Ammon's horn (tissue), 1 donor: ENCODE results near the gene AMIGO3.
"Not testable (repeated sequence)": the region's sequence is repeated elsewhere in the genome, so short reads cannot be mapped to it uniquely, and the experiment has no call there.

Experiments used
- DNase-seq: peaks from one replicate; pipeline ENCODE4 v3.0.0-alpha.2; 2016; ENCODE audit warnings: low spot score

The AMIGO3 gene

GRCh38 chr3:49712166-49712565 lies 7.3 kb downstream of the AMIGO3 start:
- no peak for DNase-seq

GRCh38 chr3:49711489-49711888 lies 8.0 kb downstream of the AMIGO3 start:
- no peak for DNase-seq

- no peak for DNase-seq
Measured at GRCh38 chr3:49709852-49710251, 9.6 kb downstream of the AMIGO3 start.

- peak; percentile 66 for DNase-seq
Measured at GRCh38 chr3:49707113-49707480, 12.4 kb downstream of the AMIGO3 start.

GRCh38 chr3:49706456-49707112 lies 12.9 kb downstream of the AMIGO3 start:
- no peak for DNase-seq

DNA sequence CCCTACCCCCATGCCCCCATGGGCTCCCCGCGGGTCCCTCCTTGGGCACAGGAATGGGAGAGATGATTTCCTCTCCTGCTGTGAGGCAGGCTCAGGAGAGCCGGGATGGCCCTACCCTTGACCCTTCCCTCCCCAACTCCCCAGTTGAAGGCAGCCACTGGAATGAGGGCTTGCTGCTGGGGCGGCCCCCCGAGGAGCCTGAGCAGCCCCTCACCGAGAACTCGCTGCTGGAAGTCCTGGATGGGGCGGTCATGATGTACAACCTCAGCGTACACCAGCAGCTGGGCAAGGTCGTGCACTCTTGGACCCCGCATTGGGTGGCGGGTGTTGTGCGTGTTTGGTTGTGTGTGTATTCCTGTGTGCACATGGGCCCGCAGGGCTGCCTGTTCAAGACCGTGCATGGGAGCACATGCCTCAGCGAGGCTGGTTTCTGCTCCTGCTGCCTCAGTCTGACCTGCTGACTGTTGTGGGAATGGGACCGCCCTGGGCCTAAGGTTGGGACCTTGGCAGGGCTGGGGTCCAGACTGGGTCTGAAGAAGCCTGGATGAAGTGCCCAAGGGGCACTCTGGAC lies 14.0 kb downstream of the AMIGO3 start:
- DNase-seq: no peak

GRCh38 chr3:49704629-49705028 lies 14.9 kb downstream of the AMIGO3 start:
- DNase-seq: no peak

DNA sequence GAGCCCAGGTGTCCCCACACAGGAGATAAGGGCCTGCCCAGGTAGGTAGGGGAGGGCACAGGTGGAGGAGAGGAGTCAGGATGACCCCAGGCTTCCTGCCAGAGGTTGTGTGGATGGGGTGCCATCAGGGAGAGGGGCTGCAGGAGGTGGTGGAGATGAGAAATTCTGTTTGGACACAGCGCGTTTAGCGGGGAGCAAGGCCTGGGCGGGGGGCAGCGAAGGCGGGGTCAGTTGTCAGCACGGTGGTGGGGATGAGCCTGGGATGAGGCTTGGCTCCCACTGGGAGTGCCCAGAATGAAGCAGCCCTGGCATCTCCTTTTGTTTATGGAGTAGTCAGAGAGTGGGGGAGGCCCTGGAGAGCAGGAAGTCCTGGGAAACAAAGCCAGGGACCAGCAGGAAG lies 15.5 kb downstream of the AMIGO3 start:
- DNase-seq: no peak

- DNase-seq: peak; percentile 72
Measured at GRCh38 chr3:49703443-49703927, 16.0 kb downstream of the AMIGO3 start.

DNA sequence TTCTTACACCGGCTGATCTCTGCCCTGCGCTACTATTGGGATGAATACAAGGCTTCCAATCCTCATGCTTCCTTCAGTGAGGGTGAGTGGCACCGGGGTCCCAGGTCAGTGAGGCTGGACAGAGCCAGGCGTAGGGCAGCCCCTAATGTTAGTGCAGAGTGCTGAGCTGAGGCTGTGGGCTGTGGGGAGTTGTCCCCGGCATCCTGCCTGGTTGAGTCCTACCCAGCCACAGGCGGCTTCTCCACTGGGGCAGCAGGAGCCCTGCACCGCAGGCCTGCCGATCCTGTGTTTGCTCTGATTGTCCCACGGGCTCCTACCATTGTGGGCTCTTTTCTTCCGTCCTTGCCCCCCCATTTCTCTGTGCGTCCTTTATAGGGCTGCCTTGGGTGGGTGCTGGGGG lies 16.8 kb downstream of the AMIGO3 start:
- DNase-seq: no peak

DNA sequence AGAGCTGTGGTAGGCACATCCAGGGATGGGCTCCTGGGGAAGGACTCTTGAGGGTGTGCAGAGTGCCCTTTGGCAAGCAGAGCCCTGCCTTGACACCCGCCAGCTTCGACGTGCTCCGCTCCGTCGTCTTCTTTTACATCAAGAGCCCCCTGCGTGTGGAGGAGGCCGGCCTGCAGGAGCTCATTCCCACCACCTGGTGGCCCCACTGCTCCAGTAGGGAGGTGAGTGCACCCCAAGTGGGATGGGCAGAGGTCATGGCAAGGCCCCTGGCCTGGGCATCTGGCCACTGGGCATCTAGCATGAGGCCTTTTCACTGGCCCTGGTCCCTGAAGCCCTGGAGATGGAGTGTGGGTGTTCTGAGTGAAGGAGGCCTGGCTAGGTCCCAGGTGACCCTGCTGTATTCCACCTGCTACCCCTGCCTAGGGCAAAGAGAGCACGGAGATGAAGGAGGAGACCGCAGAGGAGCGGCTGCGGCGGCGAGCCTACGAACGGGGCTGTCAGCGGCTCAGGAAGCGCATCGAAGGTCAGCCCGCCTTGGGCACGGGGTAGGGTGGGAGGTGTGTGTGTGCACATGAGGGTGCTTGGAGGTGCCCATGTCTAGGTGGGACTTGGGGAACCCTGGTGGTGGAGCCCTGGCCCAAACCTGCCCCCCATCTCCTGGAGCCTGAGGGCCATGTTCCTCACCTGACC lies 18.0 kb downstream of the AMIGO3 start:
- DNase-seq: no peak

DNA sequence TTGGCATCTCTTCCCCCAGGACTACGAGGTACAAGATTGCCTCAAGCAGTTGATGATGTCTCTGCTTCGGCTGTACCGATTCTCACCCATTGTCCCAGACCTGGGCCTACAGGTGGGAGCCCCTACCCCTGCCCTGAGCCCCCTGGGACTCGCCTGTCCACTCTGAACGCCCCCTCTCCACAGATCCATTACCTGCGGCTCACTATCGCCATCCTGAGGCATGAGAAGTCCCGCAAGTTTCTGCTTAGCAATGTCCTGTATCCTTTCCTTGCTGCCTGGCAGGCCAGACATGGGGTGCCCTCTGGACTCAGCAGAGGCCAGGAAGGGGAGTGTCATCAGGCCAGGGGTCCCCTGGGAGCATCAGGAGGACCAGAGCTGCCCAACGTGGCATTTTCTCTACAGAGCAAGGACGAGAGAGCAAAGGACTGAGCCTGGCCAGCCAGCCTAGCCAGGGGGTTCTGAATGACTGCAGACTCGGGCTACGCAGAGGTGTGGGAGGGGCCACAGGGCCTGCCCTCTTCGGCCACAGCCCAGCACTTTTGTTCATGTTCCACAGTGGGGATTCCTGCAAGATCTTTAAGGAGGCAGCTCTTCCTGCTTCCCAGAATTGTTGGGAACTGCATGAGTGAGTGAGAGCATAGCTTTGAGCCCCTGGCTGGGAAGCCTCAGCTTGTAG lies 18.9 kb downstream of the AMIGO3 start:
- no peak for DNase-seq

DNA sequence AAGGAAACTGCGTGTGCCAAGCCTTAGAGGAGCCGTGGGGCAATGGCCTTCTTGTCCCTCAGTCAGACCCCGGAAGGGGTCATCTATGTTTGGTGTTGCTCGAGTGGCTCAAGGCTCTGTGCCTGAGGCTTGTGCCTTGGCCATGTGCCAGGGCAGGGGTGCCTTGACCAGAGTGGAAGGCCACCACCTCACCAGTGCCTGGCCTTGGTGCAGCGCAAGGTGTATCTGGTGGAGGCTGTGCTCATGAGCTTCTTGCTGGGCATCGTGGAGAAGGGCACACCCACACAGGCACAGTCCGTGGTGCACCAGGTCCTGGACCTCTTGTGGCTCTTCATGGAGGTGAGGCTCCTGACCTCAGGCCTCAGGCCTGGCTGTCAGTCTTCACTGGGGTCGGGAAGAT lies 19.5 kb downstream of the AMIGO3 start:
- DNase-seq: no peak

DNA sequence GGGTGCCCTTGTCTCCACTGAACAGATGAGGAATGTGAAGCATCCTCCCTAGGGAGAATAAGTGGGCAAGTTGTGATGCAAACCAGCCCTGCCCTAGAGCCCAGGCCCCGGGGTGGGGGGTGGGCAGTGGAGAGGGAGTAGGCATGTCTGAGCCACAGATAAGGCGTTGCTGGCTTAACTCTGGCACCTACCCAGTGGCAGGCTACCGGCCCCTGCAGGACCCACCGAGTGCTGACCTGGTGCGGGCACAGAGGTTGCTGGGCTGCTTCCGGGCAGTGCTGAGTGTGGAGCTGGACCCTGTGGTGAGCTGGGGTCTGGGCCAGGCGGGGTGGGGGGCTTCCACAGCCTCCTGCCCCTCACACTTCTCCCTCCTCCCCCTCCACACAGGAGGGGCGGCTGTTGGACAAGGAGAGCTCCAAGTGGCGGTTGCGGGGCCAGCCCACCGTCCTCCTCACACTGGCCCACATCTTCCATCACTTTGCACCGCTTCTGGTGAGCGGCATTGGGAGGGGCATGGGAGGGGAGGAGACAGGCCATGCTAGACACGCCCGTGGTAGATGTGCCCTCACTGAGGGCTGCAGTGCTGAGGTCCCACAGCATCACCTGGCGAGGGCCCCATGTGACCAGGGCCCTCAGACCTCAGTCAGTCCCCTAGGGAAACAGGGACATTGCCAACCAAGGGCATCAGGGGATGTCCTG lies 20.1 kb downstream of the AMIGO3 start:
- DNase-seq: no peak

- DNase-seq: not testable (repeated sequence)
Measured at GRCh38 chr3:49695350-49696015, 24.0 kb downstream of the AMIGO3 start.

GRCh38 chr3:49694409-49695070 lies 24.9 kb downstream of the AMIGO3 start:
- DNase-seq: not testable (repeated sequence)

DNA sequence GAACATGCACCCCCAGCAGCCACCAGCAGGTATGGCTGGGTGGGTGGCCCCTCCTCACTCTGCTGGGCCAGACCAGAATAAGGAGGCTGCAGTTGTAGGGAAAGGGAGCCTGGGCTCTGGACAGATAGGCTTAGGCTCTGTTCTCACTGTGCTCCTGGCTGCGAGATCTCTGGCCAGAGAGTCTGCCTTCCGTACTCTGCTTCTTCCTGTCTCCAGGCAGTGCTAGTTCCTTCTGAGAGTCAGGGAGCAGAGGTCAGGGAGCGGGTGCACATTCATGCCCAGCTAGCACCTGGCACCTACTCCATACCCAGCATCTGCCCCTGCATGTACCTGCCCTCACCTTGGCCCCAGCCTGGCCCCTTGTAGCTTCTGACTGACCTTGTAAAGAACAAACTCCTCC lies 28.0 kb downstream of the AMIGO3 start:
- not testable (repeated sequence) for DNase-seq

GRCh38 chr3:49690856-49691255 lies 28.6 kb downstream of the AMIGO3 start:
- not testable (repeated sequence) for DNase-seq

DNA sequence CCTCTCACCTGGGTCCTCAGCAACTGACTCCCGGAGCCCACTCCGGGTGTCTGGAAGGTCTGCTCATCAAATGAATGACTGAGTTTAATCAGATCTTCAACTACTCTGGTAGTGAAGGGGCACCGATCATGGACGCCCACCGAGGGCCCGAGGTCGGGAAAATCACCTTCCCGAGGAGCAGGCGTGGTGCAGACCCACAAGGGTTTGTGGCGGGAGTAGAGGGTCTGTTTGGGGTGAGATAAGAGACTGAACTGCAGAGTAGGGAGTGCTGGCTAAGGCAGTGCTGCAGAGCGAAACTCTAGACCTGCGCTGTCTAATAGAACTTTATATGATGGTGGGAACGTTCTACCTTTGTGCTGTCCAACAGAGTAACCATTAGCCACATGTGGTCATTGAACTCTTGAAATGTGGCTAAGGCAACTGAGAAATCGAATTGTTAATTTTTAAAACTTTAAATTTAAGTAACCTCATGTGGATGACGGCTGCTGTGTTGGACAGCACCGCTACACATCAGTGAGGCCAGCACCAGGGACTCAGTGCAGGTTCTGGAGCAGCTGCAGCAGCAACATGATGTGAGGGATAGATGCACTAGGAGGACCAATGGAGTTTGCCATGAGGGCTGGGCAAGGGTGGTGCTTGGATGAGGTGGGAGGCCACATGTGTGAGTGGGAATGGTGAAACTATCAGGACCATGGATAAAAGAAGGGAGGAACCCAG lies 29.4 kb downstream of the AMIGO3 start:
- DNase-seq: not testable (repeated sequence)
